GM10266 (cell line): ENCODE results near the gene DLL1.

Experiments
- DNase-seq: peaks from one replicate; pipeline ENCODE4 v3.0.0; 2012; ENCODE audit errors: extremely low spot score
- CTCF ChIP-seq: IDR thresholded peaks from 2 replicates; pipeline ENCODE4 v1.5.1; 2012; ENCODE audit warnings: mild to moderate bottlenecking, low read depth; ENCODE audit not compliant: control insufficient read depth, insufficient read depth; ENCODE audit errors: missing control alignments

Gene DLL1

GRCh38 chr6:170237999-170238740 is 52.7 kb downstream of the DLL1 start:
- DNase-seq: no peak

GRCh38 chr6:170236131-170236836 is 54.6 kb downstream of the DLL1 start:
- no peak for TF ChIP-seq CTCF

More at GRCh38 chr6:170237999-170238740, 52.7 kb downstream of the DLL1 start:
- no peak for TF ChIP-seq CTCF

DNA sequence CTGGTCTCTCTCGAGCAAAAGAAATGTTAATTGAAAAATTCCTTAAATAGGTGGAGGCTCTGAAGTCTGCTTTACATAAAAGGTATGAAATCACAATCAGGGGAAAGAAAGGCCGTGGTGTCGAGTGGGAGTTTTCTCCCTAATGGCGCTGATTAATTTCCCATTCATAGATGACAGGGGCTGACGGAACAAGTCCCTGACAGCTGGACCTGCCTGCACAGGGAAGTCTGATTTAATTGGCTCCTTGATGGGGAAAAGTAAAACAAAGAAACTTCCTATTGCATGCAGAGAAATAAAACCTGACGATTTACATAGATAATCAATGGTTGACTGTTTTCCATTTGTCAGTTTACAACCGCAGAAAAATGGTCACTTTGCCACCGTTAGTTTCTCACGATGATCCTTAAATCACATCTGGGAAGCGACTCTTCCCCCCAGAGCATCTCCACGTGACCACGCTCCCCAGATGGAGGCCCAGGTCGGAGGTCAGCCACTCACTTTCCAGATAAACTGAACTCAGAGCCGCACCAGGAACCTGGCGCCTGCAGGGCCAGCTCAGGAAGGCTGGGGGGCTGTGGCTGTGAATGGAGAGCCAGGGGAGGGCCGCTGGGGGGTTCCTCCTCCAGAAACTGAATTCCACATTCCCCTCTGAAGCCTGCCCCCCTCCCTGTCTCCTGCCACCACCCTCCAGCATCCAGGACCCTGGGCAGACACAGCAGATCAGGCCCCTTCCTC is 55.3 kb downstream of the DLL1 start:
- TF ChIP-seq CTCF: no peak
- DNase-seq: no peak

More at GRCh38 chr6:170236131-170236836, 54.6 kb downstream of the DLL1 start:
- no peak for DNase-seq

DNA sequence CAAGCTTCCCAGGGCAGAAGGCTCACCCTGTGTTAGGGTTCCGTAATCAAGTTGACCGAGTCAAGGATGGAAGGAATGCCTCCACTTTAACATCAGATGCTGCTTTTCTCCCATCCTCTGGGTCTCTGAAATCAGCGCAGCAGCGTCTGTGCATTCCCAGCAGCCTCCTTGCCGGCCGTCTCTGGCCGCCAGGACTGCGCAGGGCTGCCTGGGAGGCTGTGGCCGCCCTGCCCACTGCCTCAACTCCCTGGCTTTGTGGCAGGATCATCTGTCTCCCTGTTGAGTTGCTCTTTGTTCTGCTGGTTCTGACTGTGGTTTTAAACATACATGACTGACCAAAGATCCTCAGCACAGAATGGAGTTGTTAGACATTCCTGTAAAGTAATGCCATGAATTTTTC is 56.5 kb downstream of the DLL1 start:
- no peak for TF ChIP-seq CTCF
- DNase-seq: no peak

GRCh38 chr6:170233286-170234205 is 57.3 kb downstream of the DLL1 start:
- DNase-seq: no peak
- no peak for TF ChIP-seq CTCF
